HG03432 (cell line): Measurements from ENCODE around the gene CBR3.

Source experiments
- ATAC-seq: cut with Tn5 transposase; IDR thresholded peaks from one replicate; pipeline ENCODE4 v1.9.1; 2021; ENCODE audit warnings: mild to moderate bottlenecking, moderate library complexity; ENCODE audit not compliant: unreplicated experiment

Gene CBR3

DNA sequence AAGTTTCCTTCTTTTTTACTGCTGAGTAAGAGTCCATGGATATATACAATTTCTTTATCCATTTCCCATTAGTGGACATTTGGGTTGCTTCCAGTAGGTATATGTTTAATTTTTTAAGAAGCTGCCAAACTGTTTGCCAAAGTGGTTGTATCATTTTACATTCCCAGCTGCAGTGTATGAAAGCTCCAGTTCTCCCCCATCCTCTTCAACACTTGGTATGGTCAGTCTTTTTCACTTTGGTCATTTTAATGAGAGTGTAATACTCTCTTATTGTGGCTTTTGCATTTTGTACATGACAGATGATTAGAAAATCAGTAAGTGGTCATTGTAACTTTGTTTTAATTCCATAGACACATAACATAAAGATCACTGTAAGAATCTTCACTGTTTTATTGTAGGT, 44.3 kb downstream of the CBR3 start:
- no peak for ATAC-seq

DNA sequence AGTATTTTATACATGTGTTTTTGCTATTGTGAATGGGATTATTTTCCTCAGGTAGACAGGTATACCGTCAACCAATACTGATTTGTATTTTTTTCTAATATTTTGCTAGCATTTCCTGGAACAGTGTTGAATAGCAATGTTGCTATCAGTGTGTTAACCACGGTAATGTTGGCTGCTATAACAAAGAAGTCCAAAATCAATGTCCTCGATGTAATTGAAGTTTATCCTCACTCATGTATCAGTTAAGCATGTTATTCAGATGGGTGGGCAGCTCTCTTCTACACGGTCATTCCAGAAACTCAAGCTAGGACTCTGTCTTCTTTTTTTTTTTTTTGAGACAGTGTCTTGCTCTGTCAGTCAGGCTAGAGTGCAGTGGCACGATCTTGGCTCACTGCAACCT, 46.1 kb downstream of the CBR3 start:
- ATAC-seq, result no peak

GRCh38 chr21:36183144-36183795, 48.4 kb downstream of the CBR3 start:
- no peak for ATAC-seq

DNA sequence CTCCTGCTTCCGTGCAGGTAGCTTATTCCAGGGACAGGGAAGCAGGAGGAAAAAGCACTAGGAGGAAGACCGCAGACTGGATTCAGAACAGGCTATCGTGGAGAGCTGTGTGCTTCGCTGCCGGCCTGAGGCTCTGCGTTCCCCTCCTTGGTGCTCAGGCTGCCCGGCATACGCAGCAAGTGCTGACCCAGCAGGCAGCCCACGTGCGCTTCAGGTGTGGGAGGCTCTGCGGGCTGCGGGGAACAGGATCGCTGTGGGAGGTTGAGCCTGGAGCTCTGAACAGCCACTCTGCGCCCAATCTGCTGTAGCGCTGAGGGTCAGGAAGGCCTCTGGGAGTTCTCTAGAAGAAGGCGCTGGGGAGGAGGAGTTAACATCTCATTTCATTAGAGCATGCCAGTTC, 49.7 kb downstream of the CBR3 start:
- ATAC-seq, result no peak

GRCh38 chr21:36185523-36185922, 50.6 kb downstream of the CBR3 start:
- no peak for ATAC-seq

DNA sequence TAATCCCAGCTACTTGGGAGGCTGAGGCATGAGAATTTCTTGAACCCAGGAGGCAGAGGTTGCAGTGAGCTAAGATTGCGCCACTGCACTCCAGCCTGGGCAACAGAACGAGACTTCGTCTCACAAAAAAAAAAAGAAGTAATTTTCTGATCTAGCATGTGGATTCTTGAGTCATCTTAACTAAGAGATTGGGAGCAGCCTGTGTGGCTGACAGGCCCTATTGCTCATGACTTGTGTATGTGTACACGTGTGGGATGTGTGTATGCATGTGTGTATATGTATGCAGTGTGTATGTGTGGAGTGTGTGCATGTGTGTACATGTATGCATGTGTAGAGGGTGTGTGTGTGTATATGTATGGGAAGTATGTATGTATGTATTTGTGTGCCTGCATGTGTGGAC, 51.2 kb downstream of the CBR3 start:
- no peak for ATAC-seq

DNA sequence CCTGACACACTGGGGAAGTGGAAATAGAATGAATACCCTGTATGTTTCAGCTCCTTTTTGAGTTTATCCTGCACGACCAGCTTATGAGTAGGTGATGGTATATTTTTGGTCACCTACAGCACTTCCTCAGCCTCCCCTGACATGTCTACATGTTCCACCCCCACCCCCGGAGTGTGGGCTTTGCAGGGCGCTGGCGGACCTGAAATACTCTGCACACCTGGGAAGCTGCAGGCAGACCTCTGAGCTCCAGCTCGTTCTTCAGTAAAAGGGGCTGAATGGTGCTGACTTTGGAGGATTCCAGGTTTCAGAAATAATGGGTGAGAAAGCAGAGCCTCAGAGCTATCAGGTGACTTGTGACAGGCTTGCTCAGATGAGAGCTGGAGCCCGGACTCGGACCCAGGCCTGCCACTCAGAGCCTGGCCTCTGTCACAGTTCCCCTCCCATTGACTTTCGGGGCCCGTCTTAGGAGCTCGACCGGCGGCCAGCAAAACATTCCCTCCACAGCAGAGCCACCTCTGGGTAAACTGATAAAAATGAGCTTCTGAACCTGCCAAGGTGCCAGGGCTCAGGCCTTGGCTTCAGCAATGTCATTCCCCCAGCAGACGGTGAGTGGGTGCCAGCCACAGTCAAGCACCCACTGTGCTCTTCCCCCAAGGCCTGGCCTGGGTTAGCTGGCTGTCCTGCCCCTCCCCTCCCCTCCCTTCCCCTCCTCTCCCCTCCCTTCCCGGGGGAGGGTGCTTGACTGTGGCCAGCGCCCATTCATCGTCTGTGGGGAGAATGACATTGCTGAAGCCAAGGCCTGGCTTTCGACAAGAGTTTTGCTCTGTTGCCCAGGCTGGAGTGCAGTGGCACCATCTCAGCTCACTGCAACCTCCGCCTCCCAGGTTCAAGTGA, 51.9 kb downstream of the CBR3 start:
- no peak for ATAC-seq

DNA sequence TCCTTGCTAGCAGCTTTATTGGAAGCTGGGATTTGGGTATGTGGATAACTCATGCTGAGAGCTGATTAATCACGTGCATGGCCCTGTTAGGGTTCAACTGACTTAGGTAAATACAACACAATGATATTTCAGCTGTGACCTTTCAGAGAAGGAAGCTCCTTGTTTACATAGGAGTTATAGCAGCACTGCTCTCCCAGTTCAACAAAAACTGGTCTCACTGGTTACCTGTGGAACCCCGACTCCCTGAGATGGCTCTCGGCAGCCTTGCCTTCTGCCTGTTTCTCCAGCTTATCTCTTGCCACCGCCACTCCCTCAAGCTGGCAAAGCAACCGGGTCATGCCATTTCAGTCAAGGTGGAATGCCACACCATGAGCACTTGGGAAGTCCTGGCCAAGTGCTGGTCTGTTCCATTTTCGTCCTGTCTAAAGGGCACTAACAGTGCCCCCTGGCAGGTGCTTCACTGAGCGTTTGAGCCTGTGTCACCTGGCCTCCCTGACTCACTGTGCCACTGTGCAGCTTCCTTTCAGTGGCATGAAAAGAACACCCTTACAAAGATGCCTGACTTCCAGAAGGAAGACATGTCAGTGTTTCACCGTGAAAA, 53.3 kb downstream of the CBR3 start:
- no peak for ATAC-seq

DNA sequence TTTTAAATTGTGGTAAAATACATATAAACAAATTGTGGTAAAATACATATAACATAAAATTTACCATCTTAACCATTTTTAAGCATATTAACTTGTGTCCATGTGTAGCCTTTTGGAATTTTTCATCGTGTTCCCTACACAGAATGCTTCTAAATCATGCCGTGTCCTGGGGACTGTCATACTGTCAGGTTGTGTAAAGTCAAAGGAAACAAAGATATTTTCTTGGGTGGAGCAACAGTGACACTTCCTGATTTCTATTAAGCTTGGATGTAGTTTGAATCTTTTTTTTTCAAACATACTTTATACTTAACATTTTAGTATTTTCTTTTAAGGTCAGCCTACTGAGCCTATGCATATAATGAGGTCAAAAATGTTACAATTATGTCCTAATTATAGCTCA, 54.1 kb downstream of the CBR3 start:
- no peak for ATAC-seq

- no peak for ATAC-seq
These were observed 55.9 kb downstream of the CBR3 start for GRCh38 chr21:36190736-36191135.

GRCh38 chr21:36193200-36193599, 58.3 kb downstream of the CBR3 start:
- no peak for ATAC-seq

GRCh38 chr21:36194024-36194423, 59.1 kb downstream of the CBR3 start:
- ATAC-seq, result no peak

- ATAC-seq, result no peak
These were observed 60.7 kb downstream of the CBR3 start for GRCh38 chr21:36195613-36196012.
